Hair follicle dermal papilla cell (primary cell): ENCODE measurements around the gene CSPG5. TPM values are rescaled to one million over a fixed set of nuclear protein-coding genes. Genes with fewer than 3 reads are reported as not detected.

ENCODE experiments used
- small RNA-seq: library from RNA; depleted of rRNA; stranded (forward); fragments of <200 nt; gene quantifications from one replicate; pipeline ENCODE3, GENCODE V24; 2012
- total RNA-seq: library from RNA; depleted of rRNA; stranded (reverse); fragments of >200 nt; gene quantifications from 2 replicates; pipeline ENCODE4 v1.2.3, GENCODE V29; 2012

The CSPG5 gene, protein sequence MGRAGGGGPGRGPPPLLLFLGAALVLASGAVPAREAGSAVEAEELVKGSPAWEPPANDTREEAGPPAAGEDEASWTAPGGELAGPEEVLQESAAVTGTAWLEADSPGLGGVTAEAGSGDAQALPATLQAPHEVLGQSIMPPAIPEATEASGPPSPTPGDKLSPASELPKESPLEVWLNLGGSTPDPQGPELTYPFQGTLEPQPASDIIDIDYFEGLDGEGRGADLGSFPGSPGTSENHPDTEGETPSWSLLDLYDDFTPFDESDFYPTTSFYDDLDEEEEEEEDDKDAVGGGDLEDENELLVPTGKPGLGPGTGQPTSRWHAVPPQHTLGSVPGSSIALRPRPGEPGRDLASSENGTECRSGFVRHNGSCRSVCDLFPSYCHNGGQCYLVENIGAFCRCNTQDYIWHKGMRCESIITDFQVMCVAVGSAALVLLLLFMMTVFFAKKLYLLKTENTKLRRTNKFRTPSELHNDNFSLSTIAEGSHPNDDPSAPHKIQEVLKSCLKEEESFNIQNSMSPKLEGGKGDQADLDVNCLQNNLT
- 0.16 and 0.24 TPM in 2 replicates for total RNA-seq

DNA sequence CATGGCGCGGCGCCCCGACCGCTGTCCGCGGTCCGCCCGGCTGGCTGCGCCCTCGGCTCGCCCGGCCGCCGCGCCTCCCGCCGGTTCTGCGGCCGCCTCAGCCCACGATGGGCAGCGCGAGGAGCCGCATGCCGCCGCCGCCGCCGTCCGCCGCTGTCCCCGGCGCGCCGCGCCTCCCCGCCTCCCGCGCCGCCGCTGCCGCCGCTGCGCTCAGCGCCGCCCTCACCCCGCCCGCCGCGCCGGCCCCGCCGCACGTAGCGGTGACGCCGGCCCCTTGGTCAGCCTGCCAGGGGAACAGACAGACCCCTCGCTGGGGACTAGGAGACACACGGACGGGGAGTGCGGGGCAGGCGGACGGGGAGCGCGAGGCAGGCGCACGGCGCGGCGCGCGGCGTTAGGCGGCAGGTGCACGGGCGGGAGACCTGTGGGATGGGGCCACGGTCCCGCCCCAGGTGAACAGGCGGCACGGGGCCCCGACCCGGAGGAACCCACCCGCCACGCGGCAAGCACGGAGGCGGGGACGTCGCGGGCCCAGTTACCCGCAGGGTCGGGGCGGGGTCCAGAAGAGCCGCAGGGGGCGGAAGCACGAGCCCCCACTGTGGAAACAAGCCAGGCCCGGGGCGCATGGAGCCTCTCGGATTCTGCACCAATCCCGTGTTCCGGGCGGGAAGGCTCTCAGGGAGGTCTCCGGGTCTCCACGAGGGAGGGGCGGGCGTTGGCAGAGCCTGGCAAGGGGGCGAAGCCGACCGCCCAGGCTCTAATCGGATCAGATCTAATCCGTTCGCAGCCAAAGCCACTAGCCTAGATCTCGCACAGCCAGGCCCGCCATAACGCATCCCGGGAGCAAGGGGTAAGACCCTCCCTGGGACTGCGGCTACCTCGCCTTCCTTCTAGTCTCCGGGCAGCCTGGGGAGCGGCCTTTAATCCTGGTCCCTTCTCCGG is at the start of gene CSPG5:
Gene CSPG5 (minus strand): TSS at position 175 of the 942 bp plus-strand sequence. CDS start 172 bp downstream, at position 3.

DNA sequence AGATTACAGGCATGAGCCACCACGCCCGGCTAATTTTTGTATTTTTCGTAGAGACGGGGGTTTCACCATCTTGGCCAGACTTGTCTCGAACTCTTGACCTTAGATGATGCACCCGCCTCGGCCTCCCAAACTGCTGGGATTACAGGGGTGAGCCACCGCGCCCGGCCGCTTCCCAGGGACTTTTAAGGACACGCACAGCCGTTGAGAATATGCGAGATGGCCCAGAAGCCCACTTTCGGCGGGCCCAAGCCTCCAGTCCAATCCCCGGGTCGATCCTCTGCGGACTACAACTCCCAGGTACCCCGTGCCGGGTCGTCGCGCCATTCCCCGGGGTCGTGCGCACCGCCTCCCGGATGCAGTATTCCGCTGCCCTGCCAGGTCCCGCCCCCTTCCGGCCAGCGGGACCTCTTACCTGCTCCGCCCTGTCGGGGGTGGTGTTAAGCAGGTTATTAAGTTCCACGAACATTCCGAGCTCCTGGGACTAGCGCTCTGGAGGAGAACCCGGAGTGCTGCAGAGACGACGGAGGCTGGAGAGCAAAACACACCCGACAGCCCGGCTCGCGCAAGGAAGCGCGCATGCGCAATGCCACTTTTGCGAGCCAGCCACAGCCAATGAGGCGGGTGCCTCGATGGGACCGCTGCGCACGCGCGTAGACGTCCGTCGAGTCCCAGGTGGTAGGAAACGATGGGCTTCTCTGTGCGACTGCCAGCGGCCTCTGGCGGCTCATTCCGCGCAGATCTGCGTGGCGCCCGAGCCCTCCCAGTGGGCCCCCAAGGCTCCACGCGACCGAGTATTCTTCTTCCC is 65.3 kb downstream of the CSPG5 start, which contains the start of gene ELP6:
Gene ELP6 (minus strand): TSS at position 588 of the 805 bp plus-strand sequence. CDS start 122 bp downstream, at position 466.

Small RNA genes within 50 kb of the gene (small RNA-seq; reads per million reads assigned to genes)
- gene RN7SL870P: not detected

Other genes starting within 250 kb of the CSPG5 start
- 20.9 and 37.0 TPM in 2 replicates for gene PTPN23, start 197.8 kb downstream of the CSPG5 start, total RNA-seq
- gene SCAP, start 102.9 kb downstream of the CSPG5 start, total RNA-seq: 63.0 and 75.5 TPM in 2 replicates
- 24.2 and 28.7 TPM in 2 replicates for gene ELP6, start 65.2 kb downstream of the CSPG5 start, total RNA-seq
- 36.1 and 41.4 TPM in 2 replicates for gene SMARCC1, start 203.0 kb upstream of the CSPG5 start, total RNA-seq
- gene DHX30, start 224.3 kb upstream of the CSPG5 start, total RNA-seq: 68.7 and 76.9 TPM in 2 replicates